HCT116 (cell line): ENCODE results near the gene SNTG2. TPM values are rescaled to one million over a fixed set of nuclear protein-coding genes. Genes with fewer than 3 reads are reported as not detected.

Experiments used
- ATAC-seq: fragments of 200-7000 bp; cut with Tn5 transposase; 2 replicates; pipeline ENCODE4 v1.9.1; 2020; ENCODE audit warnings: mild to moderate bottlenecking, moderate library complexity
- BruUV-seq: library from RNA; stranded (reverse); fragments of 400-500 nt; replicated peaks from 2 replicates; lab custom pipeline; 2021; lab: Mats Ljungman, UMichigan
- CTCF ChIA-PET: fragments of 300-600 bp; sonication (Branson Sonifier 250); formaldehyde crosslinking; loops from one replicate; lab custom pipeline; 2021; ENCODE audit warnings: antibody characterized with exemption; lab: Charles Lee
- POLR2A ChIA-PET: fragments of 300-600, 350-600 bp; sonication (Branson Sonifier 250); formaldehyde crosslinking; loops from one replicate; lab custom pipeline; 2021; ENCODE audit warnings: antibody characterized with exemption; lab: Charles Lee
- RAD21 ChIA-PET, 2 experiments: fragments of 300-600 bp; sonication (Branson Sonifier 250); formaldehyde crosslinking; loops; one replicate each; lab custom pipeline; 2023; ENCODE audit warnings: low total read pairs in 2 of 2; ENCODE audit not compliant: uncharacterized antibody in 2 of 2, unreplicated experiment in 2 of 2, low non-redundant PET in 1 of 2; lab: Charles Lee
- DNase-seq: peaks from one replicate; pipeline ENCODE4 v3.0.0-alpha.2; 2010; ENCODE audit warnings: low read depth, low spot score
- H2AFZ ChIP-seq: fragments of 200-600 bp; shearing (Covaris generic), sonication (generic); 2 replicates; pipeline ENCODE4 v1.6.1; 2017; ENCODE audit warnings: low read depth, mixed run types, mixed read lengths, antibody characterized with exemption, low read length; ENCODE audit not compliant: poor library complexity, severe bottlenecking
- H3K27ac ChIP-seq: 2 replicates; pipeline ENCODE4 v1.5.1; 2012; ENCODE audit warnings: low read depth, low read length
- H3K27me3 ChIP-seq: fragments of 200-600 bp; sonication (generic); 2 replicates; pipeline ENCODE4 v1.6.1; 2016; ENCODE audit warnings: mixed run types, low read length, mixed read lengths; ENCODE audit not compliant: insufficient read depth
- H3K36me3 ChIP-seq, 2 experiments: fragments of 200-500 bp in 1 of 2; fragments of 200-600 bp in 1 of 2; sonication (Bioruptor generic) in 1 of 2; sonication (generic) in 1 of 2; 2 replicates each; pipeline versions ENCODE4 v1.5.1 to v1.6.1; 2014 to 2016; ENCODE audit warnings: low read length in 2 of 2, inconsistent platforms in 1 of 2, mixed read lengths in 1 of 2, mixed run types in 1 of 2; ENCODE audit not compliant: insufficient read depth in 2 of 2, control insufficient read depth in 1 of 2
- H3K4me1 ChIP-seq, 2 experiments: fragments of 200-600 bp in 1 of 2; sonication (generic) in 1 of 2; 2 replicates each; pipeline versions ENCODE4 v1.5.1 to v1.6.1; 2012 to 2017; ENCODE audit warnings: low read length in 2 of 2, inconsistent platforms in 1 of 2, mild to moderate bottlenecking in 1 of 2, mixed read lengths in 1 of 2, mixed run types in 1 of 2, moderate library complexity in 1 of 2; ENCODE audit not compliant: insufficient read depth in 2 of 2, control insufficient read depth in 1 of 2
- H3K4me2 ChIP-seq: fragments of 200-600 bp; sonication (generic); 2 replicates; pipeline ENCODE4 v1.6.1; 2017; ENCODE audit warnings: mixed run types, low read length, mixed read lengths
- H3K4me3 ChIP-seq, 2 experiments: fragments of 200-600 bp in 1 of 2; sonication (generic) in 1 of 2; replicated peaks in 1 of 2; 2 replicates each; pipeline ENCODE4 v1.5.1; 2011 to 2016; ENCODE audit warnings: low read length in 2 of 2, control low read depth in 1 of 2, low read depth in 1 of 2, mild to moderate bottlenecking in 1 of 2, mixed read lengths in 1 of 2, mixed run types in 1 of 2
- H3K79me2 ChIP-seq: fragments of 200-600 bp; sonication (generic); 2 replicates; pipeline ENCODE4 v1.6.1; 2017; ENCODE audit warnings: mild to moderate bottlenecking, mixed run types, low read length, moderate library complexity, mixed read lengths; ENCODE audit not compliant: insufficient read depth
- H3K9ac ChIP-seq: fragments of 200-600 bp; sonication (generic); 2 replicates; pipeline ENCODE4 v1.6.1; 2016; ENCODE audit warnings: low read length, mixed read lengths
- H3K9me2 ChIP-seq: fragments of 200-600 bp; sonication (generic), shearing (Covaris generic); 2 replicates; pipeline ENCODE4 v1.6.1; 2017; ENCODE audit warnings: mixed run types, mild to moderate bottlenecking, moderate library complexity; ENCODE audit not compliant: insufficient read depth
- H3K9me3 ChIP-seq, 2 experiments: fragments of 200-500 bp in 1 of 2; fragments of 200-600 bp in 1 of 2; sonication (Bioruptor generic) in 1 of 2; sonication (generic) in 1 of 2; 2 replicates each; pipeline ENCODE4 v1.6.1; 2014 to 2017; ENCODE audit warnings: low read length in 2 of 2, mixed read lengths in 2 of 2, inconsistent platforms in 1 of 2, low read depth in 1 of 2, mild to moderate bottlenecking in 1 of 2, mixed run types in 1 of 2, moderate library complexity in 1 of 2; ENCODE audit not compliant: control insufficient read depth in 1 of 2, insufficient read depth in 1 of 2
- H4K20me1 ChIP-seq: fragments of 200-600 bp; sonication (generic), shearing (Covaris generic); 2 replicates; pipeline ENCODE4 v1.6.1; 2017; ENCODE audit warnings: mixed run types, mild to moderate bottlenecking, moderate library complexity; ENCODE audit not compliant: insufficient read depth
- CTCF ChIP-seq, 3 experiments: fragments of 200-600 bp in 1 of 3; sonication (generic) in 1 of 3; IDR thresholded peaks in 2 of 3; conservative IDR thresholded peaks in 1 of 3; 2 replicates each; pipeline ENCODE4 v1.5.1; 2012 to 2017; ENCODE audit warnings: low read depth in 2 of 3, low read length in 2 of 3, antibody characterized with exemption in 1 of 3, borderline replicate concordance in 1 of 3, control low read depth in 1 of 3, mild to moderate bottlenecking in 1 of 3, mixed read lengths in 1 of 3, mixed run types in 1 of 3, moderate library complexity in 1 of 3; ENCODE audit not compliant: insufficient read depth in 1 of 3
- EGR1 ChIP-seq: IDR thresholded peaks from 2 replicates; pipeline ENCODE4 v1.6.1; 2012; ENCODE audit warnings: low read depth
- ELF1 ChIP-seq: IDR thresholded peaks from 2 replicates; pipeline ENCODE4 v1.6.1; 2012; ENCODE audit warnings: low read depth, borderline replicate concordance
- EZH2phosphoT487 ChIP-seq: fragments of 200-600 bp; IDR thresholded peaks from 2 replicates; pipeline ENCODE4 v1.6.1; 2018; ENCODE audit warnings: antibody characterized with exemption, borderline replicate concordance
- POLR2AphosphoS5 ChIP-seq: IDR thresholded peaks from 2 replicates; pipeline ENCODE4 v1.6.1; 2011; ENCODE audit warnings: mild to moderate bottlenecking, low read depth, low read length, moderate library complexity
- RAD21 ChIP-seq: IDR thresholded peaks from 2 replicates; pipeline ENCODE4 v1.6.1; 2012; ENCODE audit warnings: low read depth, mild to moderate bottlenecking
- TCF7L2 ChIP-seq: IDR thresholded peaks from 2 replicates; pipeline ENCODE4 v1.7.0; 2011; ENCODE audit warnings: borderline replicate concordance, inconsistent platforms; ENCODE audit not compliant: insufficient read depth, insufficient read length; ENCODE audit errors: extremely low read depth
- ZNF274 ChIP-seq: fragments of 200-500 bp; sonication (Bioruptor generic); IDR thresholded peaks from 2 replicates; pipeline ENCODE4 v1.6.1; 2014; ENCODE audit warnings: mild to moderate bottlenecking, low read depth, low read length, inconsistent platforms
- intact Hi-C: fragments of 100-400 bp; cut with micrococcal nuclease; formaldehyde crosslinking; loops from 2 replicates; pipeline ENCODE4 v1.10.0; 2022
- total RNA-seq: library from RNA; stranded (reverse); gene quantifications from one replicate; pipeline ENCODE4 v1.2.1, GENCODE V29; 2021; ENCODE audit not compliant: unreplicated experiment

The SNTG2 gene
- total RNA-seq, 1 experiment from 2014 or later, result not detected

DNA sequence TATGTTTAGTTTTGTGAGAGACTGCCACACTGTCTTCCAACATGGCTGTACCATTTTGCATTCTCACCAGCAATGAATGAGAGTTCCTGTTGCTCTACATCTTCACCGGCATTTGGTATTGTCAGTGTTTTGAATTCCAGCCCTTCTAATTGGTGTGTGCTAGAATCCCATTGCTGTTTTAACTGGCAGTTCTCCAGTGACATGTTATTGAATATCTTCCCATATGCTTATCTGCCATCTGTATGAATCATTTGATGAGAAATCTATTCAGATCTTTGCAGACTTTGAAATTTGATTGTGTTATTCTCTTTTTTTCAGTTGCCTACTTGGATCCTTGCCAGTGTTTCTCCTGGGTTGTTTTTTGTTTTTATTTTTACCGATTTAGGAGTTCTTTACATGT is 99.0 kb downstream of the SNTG2 start (continued):
- TF ChIP-seq TCF7L2 (no peak), ZNF274 (no peak), RAD21 (no peak), POLR2AphosphoS5 (no peak), ELF1 (no peak), EGR1 (no peak)

GRCh38 chr2:1051075-1051474 is 100.4 kb downstream of the SNTG2 start:
- Histone ChIP-seq H3K79me2 (no peaks in the 10 kb centered on the region), H3K27me3 (peaks cover 2% of the 10 kb centered on the region; the same call in 1 of the 2 replicates), H3K36me3 (no peaks in the 10 kb centered on the region), H3K9me3 (no peaks in the 10 kb centered on the region), H3K4me1 (peaks cover 0 to 8% of the 10 kb centered on the region in 2 experiments; a peak in 3 of 4 replicates), H2AFZ (no peak overlapping the region), H3K4me2 (peak overlapping the region; percentile 8; the same call in 1 of the 2 replicates), H3K9me2 (no peaks in the 10 kb centered on the region), H3K27ac (no peak overlapping the region), H4K20me1 (no peaks in the 10 kb centered on the region), H3K4me3 (no peak overlapping the region), H3K9ac (no peak overlapping the region)
- DNase-seq, result peak; percentile 18
- BruUV-seq, result no TSS peak
- TF ChIP-seq CTCF (IDR thresholded peaks at IDR 0.05 in 2 of 3, conservative IDR thresholded peaks at IDR 0.05 in 1 of 3; ENCODE audit: borderline replicate concordance in 1 of 3, insufficient read depth in 1 of 3, low read depth in 2 of 3, low read length in 2 of 3) (peak in 2 of 3 experiments; percentile 35 to 49; a peak in 2 of 6 replicates), EZH2phosphoT487 (no peak)
- ATAC-seq, result peak; percentile 93
- intact Hi-C loops, result no loop called here
- RAD21 ChIA-PET, result no interaction called here
- CTCF ChIA-PET, result interaction anchor here (1.1 to 1.6 kb wide), 4 partner anchors 9 to 14 kb away, joined by 4 to 5 read pairs (median 4); no protein-coding TSS in a partner anchor
- POLR2A ChIA-PET, result interaction anchor here (0.6 kb wide), 1 partner anchor 13 kb away, joined by 3 read pairs; no protein-coding TSS in a partner anchor
